SK-N-SH (cell line): ENCODE measurements around the gene ABHD17C. TPM values are rescaled to one million over a fixed set of nuclear protein-coding genes. Genes with fewer than 3 reads are reported as not detected.

Source experiments
- CTCF ChIA-PET: fragments of 300-600, 350-600 bp; formaldehyde crosslinking; extraction: SDS; loops from one replicate; lab custom pipeline; 2021; lab: Yijun Ruan, JAX
- POLR2A ChIA-PET: fragments of 350-600 bp; sonication (Branson Sonifier 250); formaldehyde crosslinking; extraction: SDS; loops from one replicate; lab custom pipeline; 2020; ENCODE audit warnings: antibody characterized with exemption, inconsistent platforms; lab: Yijun Ruan, JAX
- DNase-seq: peaks from one replicate; pipeline ENCODE4 v3.0.0; 2012
- H2AFZ ChIP-seq: fragments of 200-600 bp; sonication (generic); 2 replicates; pipeline ENCODE4 v1.8.1; 2016; ENCODE audit warnings: antibody characterized with exemption, mild to moderate bottlenecking, low read depth
- H3F3A ChIP-seq: fragments of 200-600 bp; sonication (generic); replicated peaks from 2 replicates; pipeline ENCODE3; 2016; ENCODE audit warnings: antibody characterized with exemption, mild to moderate bottlenecking; ENCODE audit not compliant: insufficient read depth
- H3K27ac ChIP-seq, 2 experiments: fragments of 200-500 bp in 1 of 2; fragments of 200-600 bp in 1 of 2; sonication (Bioruptor generic) in 1 of 2; sonication (generic), shearing (Covaris generic) in 1 of 2; 2 replicates each; pipeline versions ENCODE4 v1.5.1 to v1.6.1; 2014 to 2016; ENCODE audit warnings: low read depth in 2 of 2, inconsistent platforms in 1 of 2, low read length in 1 of 2, mild to moderate bottlenecking in 1 of 2, mixed read lengths in 1 of 2
- H3K27me3 ChIP-seq: fragments of 200-600 bp; sonication (generic), shearing (Covaris generic); 2 replicates; pipeline ENCODE4 v1.6.1; 2016; ENCODE audit warnings: mixed run types; ENCODE audit not compliant: insufficient read depth
- H3K36me3 ChIP-seq, 2 experiments: fragments of 200-500 bp in 1 of 2; fragments of 200-600 bp in 1 of 2; sonication (Bioruptor generic) in 1 of 2; sonication (generic) in 1 of 2; replicated peaks in 1 of 2; 2 replicates each; pipeline versions ENCODE3 to v1.5.1; 2014 to 2016; ENCODE audit warnings: low read length in 1 of 2, mild to moderate bottlenecking in 1 of 2; ENCODE audit not compliant: insufficient read depth in 2 of 2, control insufficient read depth in 1 of 2
- H3K4me1 ChIP-seq, 2 experiments: fragments of 200-500 bp in 1 of 2; fragments of 200-600 bp in 1 of 2; sonication (Bioruptor generic) in 1 of 2; sonication (generic), shearing (Covaris generic) in 1 of 2; 2 replicates each; pipeline versions ENCODE4 v1.5.1 to v1.6.1; 2014 to 2016; ENCODE audit warnings: low read depth in 1 of 2, low read length in 1 of 2, mixed run types in 1 of 2; ENCODE audit not compliant: insufficient read depth in 2 of 2, control insufficient read depth in 1 of 2
- H3K4me2 ChIP-seq: fragments of 200-600 bp; sonication (generic), shearing (Covaris generic); 2 replicates; pipeline ENCODE4 v1.6.1; 2017; ENCODE audit warnings: mixed run types
- H3K4me3 ChIP-seq, 2 experiments: fragments of 200-500 bp in 1 of 2; fragments of 200-600 bp in 1 of 2; sonication (Bioruptor generic) in 1 of 2; sonication (generic), shearing (Covaris generic) in 1 of 2; 2 replicates each; pipeline versions ENCODE4 v1.5.1 to v1.8.1; 2014 to 2016; ENCODE audit warnings: low read depth in 2 of 2, inconsistent platforms in 1 of 2, low read length in 1 of 2, mild to moderate bottlenecking in 1 of 2, mixed read lengths in 1 of 2, moderate library complexity in 1 of 2
- H3K79me2 ChIP-seq: fragments of 200-600 bp; sonication (generic); 2 replicates; pipeline ENCODE4 v1.8.1; 2017; ENCODE audit warnings: mild to moderate bottlenecking; ENCODE audit not compliant: insufficient read depth
- H3K9ac ChIP-seq: fragments of 200-600 bp; sonication (generic); 2 replicates; pipeline ENCODE4 v1.6.1; 2017; ENCODE audit warnings: mixed run types
- H3K9me2 ChIP-seq: fragments of 200-600 bp; sonication (generic); 2 replicates; pipeline ENCODE4 v1.6.1; 2017; ENCODE audit warnings: mixed run types
- H3K9me3 ChIP-seq: fragments of 200-600 bp; sonication (generic); 2 replicates; pipeline ENCODE4 v1.6.1; 2017; ENCODE audit warnings: mixed run types, mild to moderate bottlenecking, moderate library complexity
- H4K20me1 ChIP-seq: fragments of 200-600 bp; sonication (generic); 2 replicates; pipeline ENCODE4 v1.6.1; 2017; ENCODE audit warnings: mild to moderate bottlenecking, mixed run types; ENCODE audit not compliant: insufficient read depth
- ELF1 ChIP-seq: IDR thresholded peaks from 2 replicates; pipeline ENCODE4 v1.4.0; 2012
- GABPA ChIP-seq: IDR thresholded peaks from 2 replicates; pipeline ENCODE4 v1.4.0; 2012; ENCODE audit warnings: low read depth, mild to moderate bottlenecking
- MEF2A ChIP-seq: IDR thresholded peaks from 2 replicates; pipeline ENCODE4 v1.4.0; 2012; ENCODE audit warnings: low read depth, borderline replicate concordance
- MXI1 ChIP-seq: IDR thresholded peaks from 2 replicates; pipeline ENCODE4 v1.6.1; 2012; ENCODE audit warnings: mild to moderate bottlenecking, low read depth, low read length, improper control_type of control experiment
- PBX3 ChIP-seq: IDR thresholded peaks from 2 replicates; pipeline ENCODE4; 2012
- REST ChIP-seq: IDR thresholded peaks from 2 replicates; pipeline ENCODE4 v1.6.1; 2012; ENCODE audit warnings: mild to moderate bottlenecking, low read depth, low read length, moderate library complexity
- RFX5 ChIP-seq: IDR thresholded peaks from 2 replicates; pipeline ENCODE4 v1.6.1; 2012; ENCODE audit warnings: mild to moderate bottlenecking, improper control_type of control experiment, low read length
- SIN3A ChIP-seq: IDR thresholded peaks from 2 replicates; pipeline ENCODE4 v1.6.1; 2012; ENCODE audit warnings: low read depth, mild to moderate bottlenecking, low read length, moderate library complexity, borderline replicate concordance
- SMC3 ChIP-seq: IDR thresholded peaks from 2 replicates; pipeline ENCODE4 v1.6.1; 2012; ENCODE audit warnings: low read depth, low read length, improper control_type of control experiment
- TAF1 ChIP-seq: IDR thresholded peaks from 2 replicates; pipeline ENCODE4 v1.6.1; 2012; ENCODE audit warnings: low read depth, mild to moderate bottlenecking, low read length, moderate library complexity, borderline replicate concordance
- USF2 ChIP-seq: fragments of 150-350 bp; IDR thresholded peaks from 2 replicates; pipeline ENCODE4 v1.6.1; 2017; ENCODE audit warnings: antibody characterized with exemption, low read length, low read depth, borderline replicate concordance
- WGBS: methylation state at CpG from one replicate; pipeline ENCODE4 v1.1.6; 2017; ENCODE audit warnings: low lambda C conversion rate; 5-methylcytosine and 5-hydroxymethylcytosine counted together
- polyA plus RNA-seq, 3 experiments: library from polyadenylated mRNA; depleted of rRNA; stranded (reverse); fragments of >200 nt; gene quantifications; 2 replicates each; pipeline ENCODE4 v1.2.3, GENCODE V29; 2012

Gene ABHD17C
- polyA plus RNA-seq, 1 of the 3 experiments (the other 2 are of a cell fraction): 11.7 TPM

GRCh38 chr15:80736560-80736959, 41.5 kb downstream of the ABHD17C start:
- H3K9me3 ChIP-seq: no peaks in the 10 kb centered on the region
- no peak overlapping the region for H3K4me3 ChIP-seq
- no peak overlapping the region for H2AFZ ChIP-seq
- ChIA-PET CTCF (interaction anchor here (1.0 kb wide), 1 partner anchor 40 kb away, joined by 3 read pairs; no protein-coding TSS in a partner anchor), POLR2A (no interaction called here)
- TF ChIP-seq USF2 (no peak), PBX3 (peak; percentile 42; the same call in 1 of the 2 replicates)
- H3F3A ChIP-seq: no peaks in the 10 kb centered on the region
- WGBS: 95% methylated on average over 4 of the region's 4 CpGs
- H3K27ac ChIP-seq: no peak overlapping the region; a peak in 1 of 4 replicates
- H3K79me2 ChIP-seq: no peaks in the 10 kb centered on the region
- no peak overlapping the region for H3K9ac ChIP-seq
- DNase-seq: no peak
- no peaks in the 10 kb centered on the region for H3K36me3 ChIP-seq
- no peaks in the 10 kb centered on the region for H4K20me1 ChIP-seq
- no peaks in the 10 kb centered on the region for H3K9me2 ChIP-seq
- no peak overlapping the region for H3K4me2 ChIP-seq
- H3K27me3 ChIP-seq: no peaks in the 10 kb centered on the region
- peaks cover 0 to 8% of the 10 kb centered on the region in 2 experiments; a peak in 1 of 4 replicates for H3K4me1 ChIP-seq

- no peaks in the 10 kb centered on the region for H4K20me1 ChIP-seq
- no peaks in the 10 kb centered on the region for H3K9me2 ChIP-seq
- H3K27me3 ChIP-seq: no peaks in the 10 kb centered on the region
- no peak for DNase-seq
- no peaks in the 10 kb centered on the region for H3K9me3 ChIP-seq
- peaks cover 6% of the 10 kb centered on the region; the same call in 1 of the 2 replicates for H3K79me2 ChIP-seq
- H3K4me3 ChIP-seq: no peak overlapping the region
- no peaks in the 10 kb centered on the region for H3F3A ChIP-seq
- H2AFZ ChIP-seq: no peak overlapping the region
- CTCF ChIA-PET: interaction anchor here (0.5 kb wide), 1 partner anchor 1691 kb away, joined by 3 read pairs; no protein-coding TSS in a partner anchor
- POLR2A ChIA-PET: no interaction called here
- H3K9ac ChIP-seq: no peak overlapping the region
- WGBS: 87% methylated on average over 3 of the region's 3 CpGs
- TF ChIP-seq GABPA (no peak), SIN3A (no peak), TAF1 (no peak), MEF2A (no peak), SMC3 (no peak), REST (no peak), ELF1 (no peak), PBX3 (no peak), MXI1 (no peak), RFX5 (no peak)
- no peaks in the 10 kb centered on the region for H3K36me3 ChIP-seq
- no peak overlapping the region for H3K27ac ChIP-seq
- no peak overlapping the region for H3K4me2 ChIP-seq
- H3K4me1 ChIP-seq: peaks cover 3 to 4% of the 10 kb centered on the region in 2 experiments; a peak in 1 of 4 replicates
These were observed 44.8 kb downstream of the ABHD17C start for GRCh38 chr15:80739919-80740318.
